A549 treated with CORT108297 at 1 μM for 4 hours (cell line): ENCODE results near the gene NDUFV2. TPM values are rescaled to one million over a fixed set of nuclear protein-coding genes. Genes with fewer than 3 reads are reported as not detected.

Experiments
- total RNA-seq: library from RNA; stranded (reverse); fragments of 200-300 nt; extraction: Qiagen RNA extraction; gene quantifications from 5 replicates; pipeline ENCODE4 v1.2.3, GENCODE V29; 2022

The NDUFV2 gene
- 118 to 129 TPM (median 120 TPM) in 5 replicates for total RNA-seq

DNA sequence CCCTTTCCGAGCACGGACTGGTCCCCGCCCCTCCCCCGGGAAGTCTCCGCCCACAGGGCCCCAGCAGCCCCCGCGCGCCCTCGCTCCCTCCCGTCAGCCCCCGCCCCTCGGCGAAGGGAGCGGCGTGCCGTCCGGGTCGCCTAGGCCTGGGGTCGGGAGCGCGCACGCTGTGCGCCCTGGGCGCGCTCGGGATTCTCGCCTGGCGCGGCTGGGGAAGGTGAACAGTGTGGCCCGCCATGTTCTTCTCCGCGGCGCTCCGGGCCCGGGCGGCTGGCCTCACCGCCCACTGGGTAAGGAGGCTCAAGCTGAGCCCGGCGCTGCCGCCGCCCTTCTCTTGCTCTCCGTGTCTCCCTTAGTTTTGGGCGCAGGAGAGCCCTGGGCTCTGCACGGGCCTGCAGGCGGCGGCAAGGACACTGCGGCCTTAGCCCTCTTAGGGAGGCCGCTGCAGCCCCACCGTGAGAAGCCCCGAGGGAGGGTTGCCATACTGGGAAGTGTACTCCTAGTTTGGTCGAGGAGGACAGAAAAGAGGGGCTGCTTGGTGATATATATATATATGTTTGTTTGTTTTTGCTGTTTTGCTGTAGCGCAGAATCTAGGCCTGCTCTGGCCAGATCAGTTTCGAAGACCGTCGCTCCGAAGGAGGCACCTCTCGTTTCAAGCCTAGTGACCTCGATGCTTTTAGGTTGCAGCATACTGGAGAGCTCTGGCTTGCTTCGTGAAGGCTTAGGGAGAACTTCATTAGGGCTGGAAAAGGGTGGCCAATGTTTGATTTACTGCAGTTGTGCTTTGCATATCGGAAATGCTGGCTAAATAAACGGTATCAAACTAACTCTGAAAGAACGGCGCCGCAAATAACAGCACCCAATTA, at the start of gene NDUFV2:
TSS of gene NDUFV2 (plus strand) at position 192 of the 868 bp plus-strand sequence. CDS start at position 237, 45 bp downstream.

DNA sequence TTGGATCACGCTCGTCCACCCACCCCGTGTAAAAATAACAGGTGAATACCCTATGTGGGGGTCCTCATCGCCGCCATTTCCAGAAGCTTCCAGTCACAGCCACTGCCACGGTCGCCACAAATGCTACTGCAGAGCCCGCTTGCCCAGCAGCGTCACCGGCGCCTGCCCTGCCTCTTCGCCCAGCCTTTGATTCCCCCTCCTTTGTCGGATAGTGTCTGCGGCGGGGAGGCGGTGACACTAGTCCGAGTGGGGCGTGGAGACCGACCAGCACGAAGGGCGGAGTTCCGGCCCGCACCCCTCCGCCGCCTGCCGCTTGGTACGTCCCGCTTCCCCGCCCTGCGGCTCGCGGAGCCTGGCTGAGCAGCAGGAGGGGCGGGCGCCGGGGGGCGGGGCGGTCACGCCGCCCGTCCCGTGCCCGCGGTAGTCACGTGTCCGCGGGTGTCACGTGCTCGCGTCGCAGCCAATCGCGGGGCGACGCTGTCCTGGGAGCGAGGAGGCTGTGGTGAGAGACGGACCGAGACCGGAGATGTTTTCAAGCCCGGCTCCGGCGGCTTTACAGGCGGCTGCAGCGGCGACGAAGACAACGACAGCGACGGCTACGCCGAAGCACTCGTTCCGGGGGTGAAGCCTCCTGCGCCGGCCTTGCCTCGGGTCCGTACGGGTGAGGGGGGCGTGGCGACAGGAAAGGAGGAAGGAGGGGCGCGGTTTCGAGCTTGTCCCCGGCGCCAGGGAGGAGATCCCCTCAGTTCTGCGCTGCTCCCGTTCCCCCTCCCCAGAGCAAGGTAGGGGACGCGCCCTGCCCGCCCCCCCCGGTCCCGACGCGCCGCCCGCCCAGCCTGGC, 34.0 kb downstream of the NDUFV2 start, which contains the start of gene ANKRD12:
TSS of gene ANKRD12 (plus strand) at position 467 of the 841 bp plus-strand sequence. CDS start 45,652 bp downstream, outside the sequence.

Other genes starting within 250 kb of the NDUFV2 start
- gene ANKRD12, start 34.1 kb downstream of the NDUFV2 start, total RNA-seq = 3.3 to 5.1 TPM (median 4.0 TPM) in 5 replicates
- gene TWSG1, start 232.1 kb downstream of the NDUFV2 start, total RNA-seq = 13.5 to 19.0 TPM (median 16.7 TPM) in 5 replicates